GM18498 (cell line): ENCODE data around the gene CSMD2.

ENCODE experiments used
- ATAC-seq: cut with Tn5 transposase; IDR thresholded peaks from one replicate; pipeline ENCODE4 v1.9.1; 2021; ENCODE audit warnings: mild to moderate bottlenecking, moderate library complexity; ENCODE audit not compliant: unreplicated experiment

Gene CSMD2

DNA sequence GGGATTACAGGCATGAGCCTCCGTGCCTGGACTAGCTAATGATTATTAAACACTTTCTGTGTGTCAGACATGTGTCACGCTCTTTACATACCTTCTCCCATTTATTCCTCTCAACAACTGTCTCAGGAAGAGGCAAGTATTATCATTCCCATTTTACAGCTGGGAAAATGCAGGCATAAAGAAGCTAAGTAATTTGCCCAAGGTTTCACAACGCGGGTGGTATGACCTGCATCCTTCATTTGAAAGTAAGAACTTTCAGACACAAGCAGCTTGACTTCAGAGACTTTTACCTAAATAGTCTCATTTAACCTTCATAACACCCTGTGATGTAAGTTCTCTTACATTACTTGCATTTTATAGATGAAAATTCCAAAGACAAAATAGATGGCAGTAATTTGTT is 693.6 kb downstream of the CSMD2 start:
- ATAC-seq: no peak

DNA sequence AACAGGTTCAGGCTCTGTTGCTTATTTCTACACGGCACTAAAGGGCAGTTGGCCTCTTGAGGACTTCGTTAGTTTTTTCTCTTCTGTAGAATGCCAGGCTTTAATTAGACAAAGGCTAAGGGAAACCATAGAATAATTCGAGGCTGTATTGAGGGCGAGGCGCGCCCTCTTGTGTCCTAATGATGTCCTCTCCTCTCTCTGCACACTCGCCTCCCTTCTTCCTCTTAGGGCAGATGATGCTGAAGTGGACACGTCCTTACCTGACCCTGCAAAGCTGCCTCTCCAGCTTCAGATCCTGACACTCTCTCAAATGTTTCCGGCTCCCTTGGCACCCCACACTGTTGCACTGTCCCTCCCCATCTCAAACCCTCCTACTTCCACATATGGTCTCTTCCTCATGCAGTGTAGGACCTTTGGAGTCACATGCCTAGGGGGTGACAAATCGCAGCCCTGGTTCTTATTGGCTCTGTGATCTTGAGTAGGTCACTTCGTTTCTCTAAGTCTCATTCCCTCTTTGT is 694.5 kb downstream of the CSMD2 start:
- ATAC-seq: no peak

DNA sequence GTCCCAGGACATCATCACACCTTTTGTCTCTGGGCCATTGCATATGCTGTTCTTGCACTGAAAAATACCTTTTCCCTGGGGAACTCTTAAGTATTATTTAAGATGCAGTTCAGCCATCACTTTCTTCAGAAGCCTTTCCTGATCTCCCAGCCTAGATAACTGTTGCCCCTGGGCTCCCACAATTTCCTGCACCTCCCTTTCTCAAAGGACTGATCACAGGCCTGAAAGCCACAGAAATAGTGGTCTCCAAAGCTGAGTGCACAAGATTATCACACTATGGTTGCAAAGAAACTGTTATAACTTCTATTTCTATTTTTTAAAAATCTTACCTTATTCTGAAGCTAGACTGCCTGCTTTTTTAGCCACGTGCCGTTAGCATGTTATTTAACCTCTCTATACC is 695.3 kb downstream of the CSMD2 start:
- ATAC-seq: no peak

DNA sequence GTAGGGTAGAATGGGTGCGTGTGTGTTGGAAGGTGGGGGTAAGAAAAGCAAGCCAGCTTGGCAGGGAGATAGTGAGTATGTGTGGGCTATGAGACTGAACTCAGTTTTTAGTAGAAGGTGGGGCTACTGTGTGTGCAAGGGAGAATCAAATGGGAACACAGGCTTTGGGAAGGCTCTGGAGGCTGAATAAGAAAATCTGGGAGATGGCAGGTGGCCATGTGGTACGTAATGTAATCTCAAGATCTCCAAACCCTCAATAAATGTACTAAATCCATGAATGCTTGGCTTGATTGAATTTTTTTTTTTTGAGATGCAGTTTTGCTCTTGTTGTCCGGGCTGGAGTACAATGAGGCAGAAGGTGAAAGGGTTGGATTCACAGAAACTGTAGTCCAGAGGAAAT is 696.1 kb downstream of the CSMD2 start:
- ATAC-seq: no peak

DNA sequence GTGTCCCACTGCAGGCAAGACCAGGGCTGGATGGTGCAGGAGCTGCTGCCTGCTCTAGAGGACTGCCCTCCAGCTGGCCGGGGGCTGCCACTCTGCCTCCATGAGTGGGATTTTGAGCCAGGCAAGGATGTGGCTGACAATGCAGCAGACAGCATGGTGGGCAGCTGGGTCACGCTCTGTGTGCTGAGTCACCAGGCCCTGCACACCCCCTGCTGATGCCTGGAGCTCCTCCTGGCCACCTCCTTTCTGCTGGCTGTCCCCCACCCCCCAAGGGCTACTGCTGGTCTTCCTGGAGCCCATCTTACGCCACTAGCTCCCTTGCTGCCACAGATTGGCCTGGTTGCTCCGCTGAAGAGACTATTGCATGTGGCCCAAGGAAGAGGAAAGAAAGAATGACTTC is 696.5 kb downstream of the CSMD2 start:
- ATAC-seq: no peak

DNA sequence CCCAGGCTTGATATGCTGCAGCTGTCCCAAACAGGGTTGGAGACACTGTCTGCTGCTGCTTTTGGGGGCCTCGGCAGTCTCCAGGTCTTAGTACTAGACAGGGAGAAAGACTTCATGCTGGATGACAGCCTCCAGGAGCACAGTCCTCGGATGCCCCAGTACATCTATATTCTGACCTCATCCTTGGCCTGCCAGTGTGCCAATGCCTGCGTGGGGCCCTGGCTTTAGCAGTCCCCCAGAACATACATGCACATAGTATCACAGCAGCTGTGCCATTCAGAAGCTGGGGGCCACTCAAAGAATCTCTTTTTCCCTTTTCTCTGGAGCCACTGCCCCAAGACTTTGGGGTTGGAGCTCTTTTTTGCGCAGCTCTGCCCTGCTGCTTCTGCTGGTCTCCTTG is 697.0 kb downstream of the CSMD2 start:
- ATAC-seq: no peak

DNA sequence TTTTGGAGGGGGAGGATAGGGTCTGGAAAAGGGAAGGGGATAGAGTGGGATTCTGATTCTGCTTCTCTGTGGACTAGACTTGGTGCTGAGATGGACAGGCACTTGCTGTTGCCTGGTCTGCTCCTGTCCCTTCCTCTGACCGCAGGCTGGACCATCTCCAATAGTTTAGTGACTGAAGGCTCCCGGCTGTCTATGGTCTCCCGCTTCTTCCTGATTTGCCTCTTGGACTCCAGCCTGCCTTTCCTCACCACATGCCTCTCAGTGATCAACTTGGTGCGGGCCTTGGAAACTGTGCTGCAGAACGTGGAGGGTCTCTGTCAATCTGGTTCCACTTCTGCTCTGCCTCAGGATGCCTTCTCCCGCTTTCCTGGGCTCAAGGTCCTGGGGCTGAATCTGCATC is 698.9 kb downstream of the CSMD2 start:
- no peak for ATAC-seq

DNA sequence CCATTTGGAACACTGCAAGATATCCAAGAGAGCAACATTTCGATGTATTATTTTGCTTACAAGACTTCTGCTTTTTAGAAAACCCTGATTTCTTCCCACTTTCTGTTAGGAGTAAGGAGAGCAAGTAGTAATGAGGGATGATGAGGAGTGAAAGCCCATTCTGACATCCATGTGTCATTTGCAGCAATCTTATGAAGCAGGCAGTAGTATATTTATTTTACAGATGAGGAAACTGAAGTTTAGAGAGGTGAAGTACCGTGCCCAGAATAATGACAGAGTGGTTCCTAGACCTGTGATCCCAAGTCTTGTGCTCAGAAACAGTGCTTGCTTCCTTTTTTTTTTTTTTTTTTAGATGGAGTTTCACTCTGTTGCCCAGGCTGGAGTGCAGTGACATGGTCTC is 699.7 kb downstream of the CSMD2 start:
- no peak for ATAC-seq

DNA sequence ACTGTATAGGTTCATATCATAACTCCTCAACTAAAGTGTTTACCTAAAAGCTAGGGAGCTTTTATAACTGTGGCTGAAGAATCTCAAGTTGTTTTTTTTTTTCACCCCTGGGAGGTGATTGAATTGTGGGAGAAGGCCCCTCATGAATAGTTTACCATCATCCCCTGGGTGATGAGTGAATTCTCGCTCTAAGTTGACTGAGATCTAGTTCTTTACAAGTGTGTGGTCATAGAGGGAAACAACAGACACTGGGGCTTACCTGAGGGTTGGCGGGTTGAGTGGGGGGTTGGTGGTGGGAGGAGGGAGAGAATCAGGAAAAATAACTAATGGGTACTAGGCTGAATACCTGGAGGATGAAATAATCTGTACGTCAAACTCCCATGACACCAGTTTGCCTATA is 700.5 kb downstream of the CSMD2 start:
- ATAC-seq: no peak
